SK-N-SH treated with all-trans-retinoic acid at 6 μM for 48 hours (cell line): Measurements from ENCODE around the gene TAF10.
A peak's percentile ranks its signal among the peaks of the same experiment; 100 is the strongest.

Experiments
- ATAC-seq: fragments of 200-7000 bp; cut with Tn5 transposase; 3 replicates; pipeline ENCODE4 v1.9.1; 2020; ENCODE audit warnings: mild to moderate bottlenecking, moderate library complexity
- ARNTL ChIP-seq: fragments of 450-650 bp; formaldehyde crosslinking; IDR thresholded peaks from 2 replicates; pipeline ENCODE4 v1.5.0; 2020; ENCODE audit warnings: low read depth, mild to moderate bottlenecking, moderate library complexity, borderline replicate concordance
- BACH2 ChIP-seq: fragments of 250-450 bp; sonication (Bioruptor Pico); IDR thresholded peaks from 2 replicates; pipeline ENCODE4 v1.9.0; 2021; ENCODE audit warnings: mild to moderate bottlenecking, borderline replicate concordance
- CSDC2 ChIP-seq: fragments of 250-450 bp; sonication (Bioruptor Pico); IDR thresholded peaks from 2 replicates; pipeline ENCODE4 v1.5.0; 2020; ENCODE audit warnings: mild to moderate bottlenecking, moderate library complexity
- ESRRG ChIP-seq: fragments of 250-450 bp; sonication (Bioruptor Pico); IDR thresholded peaks from 2 replicates; pipeline ENCODE4 v1.6.1; 2021; ENCODE audit warnings: mild to moderate bottlenecking
- GLIS3 ChIP-seq: fragments of 250-450 bp; sonication (Bioruptor Pico); IDR thresholded peaks from 2 replicates; pipeline ENCODE4 v1.5.0; 2020; ENCODE audit warnings: mild to moderate bottlenecking, moderate library complexity
- ISL1 ChIP-seq: fragments of 250-450 bp; sonication (Bioruptor Pico); IDR thresholded peaks from 2 replicates; pipeline ENCODE4 v2.1.2; 2022; ENCODE audit warnings: mild to moderate bottlenecking, moderate library complexity
- OSR1 ChIP-seq: fragments of 250-450 bp; sonication (Bioruptor Pico); IDR thresholded peaks from 2 replicates; pipeline ENCODE4 v1.8.0; 2022; ENCODE audit warnings: moderate library complexity, mild to moderate bottlenecking, inconsistent platforms
- PPARA ChIP-seq: fragments of 250-450 bp; sonication (Bioruptor Pico); IDR thresholded peaks from 2 replicates; pipeline ENCODE4 v1.5.0; 2020; ENCODE audit warnings: mild to moderate bottlenecking, borderline replicate concordance
- RARB ChIP-seq: fragments of 250-450 bp; sonication (Bioruptor Pico); IDR thresholded peaks from 2 replicates; pipeline ENCODE4 v1.8.0; 2021; ENCODE audit warnings: mild to moderate bottlenecking, moderate library complexity
- SNAI2 ChIP-seq: fragments of 250-450 bp; sonication (Bioruptor Pico); IDR thresholded peaks from 2 replicates; pipeline ENCODE4 v1.5.0; 2020; ENCODE audit warnings: mild to moderate bottlenecking, moderate library complexity
- TCF4 ChIP-seq: fragments of 250-450 bp; sonication (Bioruptor Pico); IDR thresholded peaks from 2 replicates; pipeline ENCODE4 v1.8.0; 2021; ENCODE audit warnings: mild to moderate bottlenecking, moderate library complexity, borderline replicate concordance
- TOX ChIP-seq: fragments of 250-450 bp; sonication (Bioruptor Pico); IDR thresholded peaks from 2 replicates; pipeline ENCODE4 v1.8.0; 2021; ENCODE audit warnings: mild to moderate bottlenecking, moderate library complexity, borderline replicate concordance
- TSHZ2 ChIP-seq: fragments of 250-450 bp; sonication (Bioruptor Pico); IDR thresholded peaks from 2 replicates; pipeline ENCODE4 v1.5.0; 2020; ENCODE audit warnings: mild to moderate bottlenecking, moderate library complexity
- ZC3H10 ChIP-seq: fragments of 250-450 bp; sonication (Bioruptor Pico); IDR thresholded peaks from 2 replicates; pipeline ENCODE4 v1.5.1; 2021; ENCODE audit warnings: mild to moderate bottlenecking, moderate library complexity
- ZFP3 ChIP-seq: fragments of 250-450 bp; sonication (Bioruptor Pico); IDR thresholded peaks from 2 replicates; pipeline ENCODE4 v1.5.0; 2020; ENCODE audit warnings: mild to moderate bottlenecking, moderate library complexity
- ZNF565 ChIP-seq: fragments of 450-650 bp; formaldehyde crosslinking; conservative IDR thresholded peaks from 2 replicates; pipeline ENCODE4 v1.5.0; 2020; ENCODE audit warnings: low read depth, mild to moderate bottlenecking, moderate library complexity
- ZNF70 ChIP-seq: fragments of 450-650 bp; formaldehyde crosslinking; IDR thresholded peaks from 2 replicates; pipeline ENCODE4 v1.5.0; 2020; ENCODE audit warnings: mild to moderate bottlenecking, moderate library complexity
- TF ChIP-seq, protein P1 (sequence below): fragments of 250-450 bp; sonication (Bioruptor Pico); IDR thresholded peaks from 2 replicates; pipeline ENCODE4 v1.8.0; 2021; ENCODE audit warnings: low read depth, mild to moderate bottlenecking, moderate library complexity, borderline replicate concordance
- TF ChIP-seq, protein P2 (sequence below): fragments of 250-450 bp; sonication (Bioruptor Pico); IDR thresholded peaks from 2 replicates; pipeline ENCODE4 v1.5.1; 2020; ENCODE audit warnings: low read depth, mild to moderate bottlenecking, moderate library complexity
- TF ChIP-seq, protein P3 (sequence below): fragments of 250-450 bp; sonication (Bioruptor Pico); IDR thresholded peaks from 2 replicates; pipeline ENCODE4 v1.5.1; 2021; ENCODE audit warnings: mild to moderate bottlenecking, moderate library complexity

TAF10 gene

DNA sequence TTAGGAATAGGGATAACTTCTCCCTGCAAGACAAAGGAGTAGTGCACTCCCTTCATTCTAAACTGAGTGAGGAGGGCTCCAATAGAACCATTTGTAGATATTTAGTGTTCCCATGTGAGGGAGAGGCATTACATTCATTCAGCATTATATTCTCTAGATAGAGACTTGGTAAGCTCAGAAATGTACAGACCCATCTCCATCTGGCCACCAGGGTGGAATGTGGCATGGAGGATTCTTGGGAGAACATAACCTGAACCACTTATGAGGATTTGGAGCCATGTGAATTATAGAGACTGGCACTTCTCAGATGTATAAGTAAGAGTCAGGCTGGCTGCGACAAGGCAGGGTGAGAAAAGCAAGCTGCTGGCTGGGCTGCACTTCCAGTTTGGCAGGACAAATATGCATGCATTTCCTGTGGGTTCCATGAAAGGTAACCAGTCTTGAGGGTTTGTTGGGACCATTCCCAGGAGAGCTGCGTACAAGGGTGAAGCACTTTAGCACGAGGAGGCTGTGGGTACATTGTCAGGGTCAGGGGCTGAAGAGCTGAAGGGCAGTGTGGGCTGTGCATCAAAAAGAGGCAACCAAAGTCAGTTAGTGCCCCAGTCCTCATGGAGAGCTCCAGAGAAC, 17.8 kb downstream of the TAF10 start:
- peak; percentile 39; the same call in 2 of the 3 replicates for ATAC-seq

DNA sequence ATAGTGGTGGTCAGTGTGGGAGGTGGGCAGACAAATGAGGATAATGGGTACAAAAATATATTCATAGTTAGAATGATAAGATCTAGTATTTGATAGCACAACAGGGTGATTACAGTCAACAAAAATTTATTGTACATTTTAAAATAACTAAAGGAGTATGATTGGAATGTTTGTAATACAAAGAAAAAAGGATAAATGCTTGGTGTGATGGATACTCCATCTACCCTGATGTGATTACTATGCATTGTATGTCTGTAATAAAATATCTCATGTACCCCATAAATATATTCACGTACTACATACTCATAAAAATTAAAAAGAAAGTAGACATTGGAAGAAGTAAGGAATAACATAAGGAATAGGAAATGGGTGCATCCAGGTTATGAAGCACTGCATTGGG, 24.0 kb downstream of the TAF10 start:
- TF ChIP-seq ESRRG (CRISPR knock-in tag) (no peak), ISL1 (CRISPR knock-in tag) (peak; percentile 79)
- TF ChIP-seq, all 23 proteins: peak for 1
- peak; percentile 66 for ATAC-seq

More for the DNA sequence above, 17.8 kb downstream of the TAF10 start:
- no peak for TF ChIP-seq ESRRG (CRISPR knock-in tag)
- TF ChIP-seq GLIS3: no peak
- TF ChIP-seq ISL1 (CRISPR knock-in tag): no peak

DNA sequence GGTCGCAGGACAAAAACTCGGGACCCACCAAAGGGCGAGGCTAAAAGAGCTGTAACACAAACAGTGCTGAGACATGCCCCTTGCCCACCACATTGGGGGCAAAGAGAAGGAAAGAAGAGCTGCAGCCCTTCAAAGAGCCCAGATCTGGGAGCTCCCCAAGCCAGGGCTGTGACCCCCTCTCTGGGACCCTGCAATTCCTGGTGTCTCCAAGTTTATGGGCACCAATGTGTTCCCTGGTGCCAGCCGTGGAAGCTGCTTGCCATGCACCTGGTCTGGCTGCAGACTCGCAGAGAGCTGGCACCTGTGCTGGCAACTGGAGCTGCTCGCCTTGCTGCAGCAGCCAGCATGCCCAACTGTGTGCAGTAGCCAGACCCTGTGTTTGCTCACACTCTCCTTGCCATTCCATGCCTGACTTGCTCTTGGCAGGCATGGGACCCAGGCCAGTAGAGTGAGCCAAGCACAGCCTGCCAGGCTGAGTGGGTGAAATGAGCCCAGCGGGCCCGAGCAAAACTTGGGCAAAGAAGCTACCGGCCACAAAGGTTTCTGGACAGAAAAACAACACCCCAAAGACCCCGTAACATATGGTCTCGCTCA, 24.6 kb downstream of the TAF10 start:
- TF ChIP-seq OSR1 (CRISPR knock-in tag) (no peak), TSHZ2 (no peak), TCF4 (no peak), ZC3H10 (CRISPR knock-in tag) (no peak), ISL1 (CRISPR knock-in tag) (no peak), ZFP3 (CRISPR knock-in tag) (no peak), BACH2 (CRISPR knock-in tag) (no peak), CSDC2 (no peak), ARNTL (CRISPR knock-in tag) (no peak), RARB (CRISPR knock-in tag) (no peak), ESRRG (CRISPR knock-in tag) (no peak), PPARA (no peak), TOX (no peak), GLIS3 (no peak), ZNF565 (CRISPR knock-in tag) (no peak)
- TF ChIP-seq, protein P1, sequence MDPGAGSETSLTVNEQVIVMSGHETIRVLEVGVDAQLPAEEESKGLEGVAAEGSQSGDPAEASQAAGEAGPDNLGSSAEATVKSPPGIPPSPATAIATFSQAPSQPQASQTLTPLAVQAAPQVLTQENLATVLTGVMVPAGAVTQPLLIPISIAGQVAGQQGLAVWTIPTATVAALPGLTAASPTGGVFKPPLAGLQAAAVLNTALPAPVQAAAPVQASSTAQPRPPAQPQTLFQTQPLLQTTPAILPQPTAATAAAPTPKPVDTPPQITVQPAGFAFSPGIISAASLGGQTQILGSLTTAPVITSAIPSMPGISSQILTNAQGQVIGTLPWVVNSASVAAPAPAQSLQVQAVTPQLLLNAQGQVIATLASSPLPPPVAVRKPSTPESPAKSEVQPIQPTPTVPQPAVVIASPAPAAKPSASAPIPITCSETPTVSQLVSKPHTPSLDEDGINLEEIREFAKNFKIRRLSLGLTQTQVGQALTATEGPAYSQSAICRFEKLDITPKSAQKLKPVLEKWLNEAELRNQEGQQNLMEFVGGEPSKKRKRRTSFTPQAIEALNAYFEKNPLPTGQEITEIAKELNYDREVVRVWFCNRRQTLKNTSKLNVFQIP (CRISPR knock-in tag): no peak
- TF ChIP-seq, protein P2, sequence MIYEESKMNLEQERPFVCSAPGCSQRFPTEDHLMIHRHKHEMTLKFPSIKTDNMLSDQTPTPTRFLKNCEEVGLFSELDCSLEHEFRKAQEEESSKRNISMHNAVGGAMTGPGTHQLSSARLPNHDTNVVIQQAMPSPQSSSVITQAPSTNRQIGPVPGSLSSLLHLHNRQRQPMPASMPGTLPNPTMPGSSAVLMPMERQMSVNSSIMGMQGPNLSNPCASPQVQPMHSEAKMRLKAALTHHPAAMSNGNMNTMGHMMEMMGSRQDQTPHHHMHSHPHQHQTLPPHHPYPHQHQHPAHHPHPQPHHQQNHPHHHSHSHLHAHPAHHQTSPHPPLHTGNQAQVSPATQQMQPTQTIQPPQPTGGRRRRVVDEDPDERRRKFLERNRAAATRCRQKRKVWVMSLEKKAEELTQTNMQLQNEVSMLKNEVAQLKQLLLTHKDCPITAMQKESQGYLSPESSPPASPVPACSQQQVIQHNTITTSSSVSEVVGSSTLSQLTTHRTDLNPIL (CRISPR knock-in tag): no peak
- peak; percentile 80 for ATAC-seq

DNA sequence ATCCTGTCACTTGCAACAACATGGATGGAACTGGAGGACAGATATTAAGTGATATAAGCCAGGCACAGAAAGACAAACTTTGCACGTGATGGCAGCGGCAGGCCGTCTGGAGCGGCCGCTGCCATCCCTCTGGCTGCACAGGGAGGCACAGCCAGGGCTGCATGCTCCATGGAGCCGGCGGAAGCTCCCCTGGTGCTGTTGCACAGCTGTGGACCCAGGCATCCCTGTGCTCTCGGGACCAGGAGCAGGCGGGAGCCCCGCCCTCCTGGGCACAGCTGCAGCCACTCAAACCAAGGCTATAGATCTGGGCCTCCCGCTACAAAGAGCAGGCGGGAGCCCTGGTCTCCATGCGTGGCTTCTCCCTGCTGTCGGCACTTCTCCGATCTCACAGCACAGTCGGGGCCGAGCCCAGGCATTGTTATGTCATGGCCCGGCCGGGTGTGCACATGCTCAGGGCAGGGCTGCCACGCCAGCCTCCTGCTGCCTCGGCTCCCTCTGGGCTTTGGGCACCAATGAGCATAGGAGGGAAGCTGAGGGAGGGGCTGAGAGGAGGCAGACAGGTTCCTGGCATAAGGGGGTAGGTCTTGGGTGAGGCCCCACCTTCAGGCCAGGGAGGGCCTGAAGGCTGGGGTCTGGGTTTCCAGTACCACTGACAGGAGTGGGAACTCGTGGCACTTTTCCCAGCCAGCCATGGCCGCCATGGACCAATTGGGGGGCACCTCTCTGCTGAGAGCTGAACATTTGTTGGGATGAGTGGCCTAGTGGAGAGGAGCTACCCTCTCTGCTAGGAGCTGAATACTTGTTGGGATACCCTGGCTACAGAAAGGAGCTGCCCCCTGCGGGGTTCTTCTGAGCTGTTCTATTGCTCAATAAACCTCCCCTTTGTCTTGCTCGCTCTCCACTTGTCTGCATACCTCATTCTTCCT, 25.3 kb downstream of the TAF10 start:
- peak; percentile 47; the same call in 2 of the 3 replicates for ATAC-seq
- peak; percentile 32; the same call in 1 of the 2 replicates for TF ChIP-seq TSHZ2
- TF ChIP-seq, protein P3, sequence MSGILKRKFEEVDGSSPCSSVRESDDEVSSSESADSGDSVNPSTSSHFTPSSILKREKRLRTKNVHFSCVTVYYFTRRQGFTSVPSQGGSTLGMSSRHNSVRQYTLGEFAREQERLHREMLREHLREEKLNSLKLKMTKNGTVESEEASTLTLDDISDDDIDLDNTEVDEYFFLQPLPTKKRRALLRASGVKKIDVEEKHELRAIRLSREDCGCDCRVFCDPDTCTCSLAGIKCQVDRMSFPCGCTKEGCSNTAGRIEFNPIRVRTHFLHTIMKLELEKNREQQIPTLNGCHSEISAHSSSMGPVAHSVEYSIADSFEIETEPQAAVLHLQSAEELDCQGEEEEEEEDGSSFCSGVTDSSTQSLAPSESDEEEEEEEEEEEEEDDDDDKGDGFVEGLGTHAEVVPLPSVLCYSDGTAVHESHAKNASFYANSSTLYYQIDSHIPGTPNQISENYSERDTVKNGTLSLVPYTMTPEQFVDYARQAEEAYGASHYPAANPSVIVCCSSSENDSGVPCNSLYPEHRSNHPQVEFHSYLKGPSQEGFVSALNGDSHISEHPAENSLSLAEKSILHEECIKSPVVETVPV (CRISPR knock-in tag): no peak
- TF ChIP-seq SNAI2 (CRISPR knock-in tag): no peak
- TF ChIP-seq ZNF70 (CRISPR knock-in tag): peak; percentile 89
- no peak for TF ChIP-seq PPARA
- peak; percentile 24 for TF ChIP-seq TCF4
- TF ChIP-seq, protein P2 (CRISPR knock-in tag): no peak
- no peak for TF ChIP-seq OSR1 (CRISPR knock-in tag)
- no peak for TF ChIP-seq ARNTL (CRISPR knock-in tag)
